ENCODE measurements around the gene CNIH3. TPM values are rescaled to one million over a fixed set of nuclear protein-coding genes. Genes with fewer than 3 reads are reported as not detected.

Gene CNIH3
- total RNA-seq, 4 donors from 2014 or later, result 0.81 to 2.2 (median 1.4) TPM

- Histone ChIP-seq H3K9me3 (no peaks in the 10 kb centered on the region), H3K27ac (no peak overlapping the region), H3K36me3 (no peaks in the 10 kb centered on the region), H3K4me3 (no peak overlapping the region), H3K27me3 (no peaks in the 10 kb centered on the region), H3K4me1 (no peaks in the 10 kb centered on the region)
- TF ChIP-seq CTCF (IDR thresholded peaks at IDR 0.05) (no peak), POLR2AphosphoS5 (IDR thresholded peaks at IDR 0.05) (no peak), POLR2A (IDR thresholded peaks at IDR 0.05) (no peak), EP300 (IDR thresholded peaks at IDR 0.05) (no peak)
- 92 to 96% methylated on average over 2 to 3 of the region's 3 CpGs for WGBS, 2 donors (ENCODE audit: low coverage in 1 of 2)
- ATAC-seq, result no peak
These were observed 46.8 kb downstream of the CNIH3 start for GRCh38 chr1:224662870-224663269.

DNA sequence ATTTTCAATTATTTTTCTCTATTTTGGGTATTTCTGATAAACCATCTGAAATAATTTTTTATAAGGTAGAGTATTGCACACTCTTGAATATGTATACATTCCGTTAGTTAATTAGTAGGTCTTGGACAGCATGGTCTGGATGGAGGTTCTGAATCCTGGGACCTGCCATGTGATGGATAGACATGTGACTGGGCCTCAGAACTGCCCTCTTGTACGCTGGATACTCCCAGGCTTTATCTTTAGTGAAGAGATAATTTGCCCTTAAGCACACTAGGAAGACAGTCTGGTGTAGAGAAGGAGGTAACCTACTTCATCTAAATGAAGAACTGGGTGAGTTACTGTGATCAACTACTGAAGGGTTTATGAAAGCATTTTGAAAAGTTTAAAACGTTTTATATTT is 48.9 kb downstream of the CNIH3 start:
- TF ChIP-seq EP300 (IDR thresholded peaks at IDR 0.05), result no peak
- TF ChIP-seq POLR2AphosphoS5 (IDR thresholded peaks at IDR 0.05), result no peak
- TF ChIP-seq CTCF (IDR thresholded peaks at IDR 0.05), result no peak
- no peak for TF ChIP-seq POLR2A (IDR thresholded peaks at IDR 0.05)
- Histone ChIP-seq H3K36me3 (no peaks in the 10 kb centered on the region), H3K4me3 (no peak overlapping the region), H3K4me1 (no peaks in the 10 kb centered on the region), H3K27me3 (no peaks in the 10 kb centered on the region), H3K9me3 (no peaks in the 10 kb centered on the region), H3K27ac (no peak overlapping the region)
- ATAC-seq, result no peak
- 70 to 83% methylated on average over 2 to 3 of the region's 3 CpGs for WGBS, 2 donors (ENCODE audit: low coverage in 1 of 2)

- no peaks in the 10 kb centered on the region for H3K27me3 ChIP-seq
- TF ChIP-seq POLR2A (IDR thresholded peaks at IDR 0.05) (no peak), POLR2AphosphoS5 (IDR thresholded peaks at IDR 0.05) (no peak), CTCF (IDR thresholded peaks at IDR 0.05) (no peak), EP300 (IDR thresholded peaks at IDR 0.05) (no peak)
- no peak for ATAC-seq
- no peaks in the 10 kb centered on the region for H3K36me3 ChIP-seq
- no peak overlapping the region for H3K27ac ChIP-seq
- no peaks in the 10 kb centered on the region for H3K9me3 ChIP-seq
- H3K4me3 ChIP-seq, result no peak overlapping the region
- no peaks in the 10 kb centered on the region for H3K4me1 ChIP-seq
These were observed 50.0 kb downstream of the CNIH3 start for GRCh38 chr1:224666078-224666477.

DNA sequence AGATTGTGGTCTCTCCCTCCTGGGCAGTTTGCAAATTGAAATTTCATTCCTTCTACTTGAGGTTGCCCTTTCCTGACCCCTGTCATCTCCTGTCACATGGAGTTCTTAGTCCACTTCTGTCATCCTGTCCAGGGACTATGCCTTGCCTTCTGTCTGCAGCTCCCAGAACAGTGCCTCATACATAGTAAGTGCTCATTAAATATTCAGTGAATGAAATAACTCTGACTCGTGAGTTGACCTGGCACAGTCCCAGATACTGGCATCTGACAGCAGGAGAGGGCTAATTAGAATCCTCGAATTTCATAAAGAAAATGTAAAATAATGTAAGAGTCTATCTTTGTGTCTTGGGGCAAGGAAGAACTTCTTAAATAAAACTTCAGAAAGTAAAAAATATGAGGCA is 50.8 kb downstream of the CNIH3 start:
- no peaks in the 10 kb centered on the region for H3K9me3 ChIP-seq
- no peak overlapping the region for H3K4me3 ChIP-seq
- H3K36me3 ChIP-seq, result no peaks in the 10 kb centered on the region
- 93% methylated on average over 2 of the region's 2 CpGs; no CpG with 5 or more reads in 1 of the 2 donors for WGBS, 2 donors (ENCODE audit: low coverage in 1 of 2)
- no peak overlapping the region for H3K27ac ChIP-seq
- no peak for ATAC-seq
- no peaks in the 10 kb centered on the region for H3K4me1 ChIP-seq
- TF ChIP-seq POLR2A (IDR thresholded peaks at IDR 0.05), result no peak
- no peak for TF ChIP-seq CTCF (IDR thresholded peaks at IDR 0.05)
- no peak for TF ChIP-seq POLR2AphosphoS5 (IDR thresholded peaks at IDR 0.05)
- TF ChIP-seq EP300 (IDR thresholded peaks at IDR 0.05), result no peak
- no peaks in the 10 kb centered on the region for H3K27me3 ChIP-seq

GRCh38 chr1:224668984-224669383 is 52.9 kb downstream of the CNIH3 start:
- Histone ChIP-seq H3K4me3 (no peak overlapping the region), H3K27ac (no peak overlapping the region), H3K9me3 (no peaks in the 10 kb centered on the region), H3K4me1 (peaks cover 0 to 5% (median 0%) of the 10 kb centered on the region in 3 donors), H3K36me3 (no peaks in the 10 kb centered on the region), H3K27me3 (no peaks in the 10 kb centered on the region)
- TF ChIP-seq CTCF (IDR thresholded peaks at IDR 0.05) (no peak), EP300 (IDR thresholded peaks at IDR 0.05) (no peak), POLR2A (IDR thresholded peaks at IDR 0.05) (no peak), POLR2AphosphoS5 (IDR thresholded peaks at IDR 0.05) (no peak)
- 20 to 65% methylated on average over 1 to 3 of the region's 3 CpGs for WGBS, 2 donors (ENCODE audit: low coverage in 1 of 2)
- ATAC-seq, result no peak
